Measurements from ENCODE around the gene STAB2. TPM values are rescaled to one million over a fixed set of nuclear protein-coding genes. Genes with fewer than 3 reads are reported as not detected.

Gene STAB2
- total RNA-seq, 1 experiment from 2014 or later, result not detected

DNA sequence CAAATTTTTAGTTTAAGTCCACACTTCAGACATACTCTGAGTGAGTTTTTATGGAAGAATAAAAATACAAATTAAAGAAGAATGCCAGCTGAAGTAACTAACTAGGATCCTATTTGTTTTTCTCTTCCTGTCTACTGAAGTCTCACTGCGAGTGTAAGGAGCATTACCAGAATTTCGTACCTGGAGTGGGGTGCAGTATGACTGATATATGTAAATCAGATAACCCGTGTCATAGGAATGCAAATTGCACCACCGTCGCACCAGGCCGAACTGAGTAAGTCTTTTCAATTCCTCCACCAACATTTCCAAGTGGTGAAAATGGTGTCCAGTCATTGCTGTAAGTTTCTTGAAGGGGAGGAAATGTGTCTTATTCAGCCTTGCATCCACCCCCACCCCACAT is 52.9 kb downstream of the STAB2 start:
- DNase-seq (ENCODE audit: low read depth, low spot score), result no peak
- Histone ChIP-seq H3K79me2 (ENCODE audit: insufficient read depth, low read length) (no peaks in the 10 kb centered on the region), H2AFZ (ENCODE audit: low read depth, low read length, poor library complexity, severe bottlenecking) (no peak overlapping the region), H3K27me3 (ENCODE audit: insufficient read depth, low read length) (no peaks in the 10 kb centered on the region), H3K27ac (ENCODE audit: low read depth, low read length) (no peak overlapping the region), H4K20me1 (ENCODE audit: insufficient read depth) (no peaks in the 10 kb centered on the region), H3K4me2 (ENCODE audit: low read length) (no peak overlapping the region), H3K9me2 (ENCODE audit: insufficient read depth) (no peaks in the 10 kb centered on the region), H3K36me3 (ENCODE audit: control insufficient read depth in 1 of 2, insufficient read depth in 2 of 2, low read length in 2 of 2) (no peaks in the 10 kb centered on the region), H3K4me1 (ENCODE audit: control insufficient read depth in 1 of 2, insufficient read depth in 2 of 2, low read length in 2 of 2) (no peaks in the 10 kb centered on the region), H3K9ac (ENCODE audit: low read length) (no peak overlapping the region), H3K9me3 (ENCODE audit: control insufficient read depth in 1 of 2, insufficient read depth in 1 of 2, low read depth in 1 of 2, low read length in 2 of 2) (no peaks in the 10 kb centered on the region), H3K4me3 (replicated peaks in 1 of 2; ENCODE audit: low read depth in 1 of 2, low read length in 2 of 2) (no peak overlapping the region)
- BruUV-seq (replicated peaks), result no TSS peak
- ATAC-seq, result no peak
- ChIA-PET RAD21 (ENCODE audit: low non-redundant PET in 1 of 2, low total read pairs in 2 of 2, uncharacterized antibody in 2 of 2, unreplicated experiment in 2 of 2) (interaction anchor here in 1 of 2 experiments (0.7 kb wide), 1 partner anchor 361 kb away, joined by 6 read pairs; no protein-coding TSS in a partner anchor), POLR2A (no interaction called here), CTCF (no interaction called here)
- intact Hi-C loops (cut with micrococcal nuclease), result loop anchor here (5.0 kb wide), 1 partner anchor 57 kb away; no protein-coding TSS in a partner anchor
- TF ChIP-seq ZFX (IDR thresholded peaks at IDR 0.05) (no peak), YY1 (IDR thresholded peaks at IDR 0.05; ENCODE audit: extremely low read depth, insufficient replicate concordance, low read depth, low read length) (no peak), CEBPB (IDR thresholded peaks at IDR 0.05; ENCODE audit: low read depth) (no peak), SP1 (IDR thresholded peaks at IDR 0.05; ENCODE audit: low read depth) (no peak), RAD21 (IDR thresholded peaks at IDR 0.05; ENCODE audit: low read depth) (no peak), ZNF274 (IDR thresholded peaks at IDR 0.05; ENCODE audit: low read depth, low read length) (no peak), SRF (IDR thresholded peaks at IDR 0.05; ENCODE audit: low read depth) (no peak), FOSL1 (IDR thresholded peaks at IDR 0.05; ENCODE audit: low read depth) (no peak), CTCF (IDR thresholded peaks at IDR 0.05 in 2 of 3, conservative IDR thresholded peaks at IDR 0.05 in 1 of 3; ENCODE audit: borderline replicate concordance in 1 of 3, insufficient read depth in 1 of 3, low read depth in 2 of 3, low read length in 2 of 3) (no peak), EZH2phosphoT487 (IDR thresholded peaks at IDR 0.05; ENCODE audit: borderline replicate concordance) (no peak), SIN3A (IDR thresholded peaks at IDR 0.05; ENCODE audit: low read depth) (no peak), JUND (IDR thresholded peaks at IDR 0.05) (no peak), MAX (IDR thresholded peaks at IDR 0.05) (no peak), EZH2 (IDR thresholded peaks at IDR 0.05) (no peak), ATF3 (IDR thresholded peaks at IDR 0.05) (no peak), EGR1 (IDR thresholded peaks at IDR 0.05; ENCODE audit: low read depth) (no peak), POLR2AphosphoS5 (IDR thresholded peaks at IDR 0.05; ENCODE audit: low read depth, low read length) (no peak)
- TF ChIP-seq, protein P1, sequence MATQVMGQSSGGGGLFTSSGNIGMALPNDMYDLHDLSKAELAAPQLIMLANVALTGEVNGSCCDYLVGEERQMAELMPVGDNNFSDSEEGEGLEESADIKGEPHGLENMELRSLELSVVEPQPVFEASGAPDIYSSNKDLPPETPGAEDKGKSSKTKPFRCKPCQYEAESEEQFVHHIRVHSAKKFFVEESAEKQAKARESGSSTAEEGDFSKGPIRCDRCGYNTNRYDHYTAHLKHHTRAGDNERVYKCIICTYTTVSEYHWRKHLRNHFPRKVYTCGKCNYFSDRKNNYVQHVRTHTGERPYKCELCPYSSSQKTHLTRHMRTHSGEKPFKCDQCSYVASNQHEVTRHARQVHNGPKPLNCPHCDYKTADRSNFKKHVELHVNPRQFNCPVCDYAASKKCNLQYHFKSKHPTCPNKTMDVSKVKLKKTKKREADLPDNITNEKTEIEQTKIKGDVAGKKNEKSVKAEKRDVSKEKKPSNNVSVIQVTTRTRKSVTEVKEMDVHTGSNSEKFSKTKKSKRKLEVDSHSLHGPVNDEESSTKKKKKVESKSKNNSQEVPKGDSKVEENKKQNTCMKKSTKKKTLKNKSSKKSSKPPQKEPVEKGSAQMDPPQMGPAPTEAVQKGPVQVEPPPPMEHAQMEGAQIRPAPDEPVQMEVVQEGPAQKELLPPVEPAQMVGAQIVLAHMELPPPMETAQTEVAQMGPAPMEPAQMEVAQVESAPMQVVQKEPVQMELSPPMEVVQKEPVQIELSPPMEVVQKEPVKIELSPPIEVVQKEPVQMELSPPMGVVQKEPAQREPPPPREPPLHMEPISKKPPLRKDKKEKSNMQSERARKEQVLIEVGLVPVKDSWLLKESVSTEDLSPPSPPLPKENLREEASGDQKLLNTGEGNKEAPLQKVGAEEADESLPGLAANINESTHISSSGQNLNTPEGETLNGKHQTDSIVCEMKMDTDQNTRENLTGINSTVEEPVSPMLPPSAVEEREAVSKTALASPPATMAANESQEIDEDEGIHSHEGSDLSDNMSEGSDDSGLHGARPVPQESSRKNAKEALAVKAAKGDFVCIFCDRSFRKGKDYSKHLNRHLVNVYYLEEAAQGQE (IDR thresholded peaks at IDR 0.05; ENCODE audit: low read depth), result no peak
